ENCODE data around the gene ZNF48.

DNA sequence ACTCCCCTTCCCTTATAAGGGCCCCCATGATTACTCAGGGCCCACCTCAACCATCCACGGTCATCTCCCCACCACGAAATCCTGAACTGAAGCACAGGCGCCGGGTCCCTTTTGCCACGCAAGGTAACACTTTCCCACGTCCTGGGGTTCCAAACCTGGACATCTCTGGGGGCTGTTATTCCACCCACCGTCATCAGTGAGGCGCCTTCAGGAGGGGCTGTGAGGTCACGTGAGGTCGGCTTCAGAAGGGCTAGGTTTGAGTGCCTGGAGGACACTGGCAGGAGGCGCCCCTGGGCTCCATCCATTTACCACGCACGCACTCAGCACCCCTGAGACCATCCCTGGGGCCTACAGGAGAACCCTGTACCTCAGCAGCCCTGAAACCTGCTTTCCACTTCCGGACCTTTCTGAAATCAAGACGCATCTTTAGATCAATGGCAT, 44.2 kb upstream of the ZNF48 start:
- no peak for TF ChIP-seq POLR2A (IDR thresholded peaks at IDR 0.05)
- TF ChIP-seq, protein P1, sequence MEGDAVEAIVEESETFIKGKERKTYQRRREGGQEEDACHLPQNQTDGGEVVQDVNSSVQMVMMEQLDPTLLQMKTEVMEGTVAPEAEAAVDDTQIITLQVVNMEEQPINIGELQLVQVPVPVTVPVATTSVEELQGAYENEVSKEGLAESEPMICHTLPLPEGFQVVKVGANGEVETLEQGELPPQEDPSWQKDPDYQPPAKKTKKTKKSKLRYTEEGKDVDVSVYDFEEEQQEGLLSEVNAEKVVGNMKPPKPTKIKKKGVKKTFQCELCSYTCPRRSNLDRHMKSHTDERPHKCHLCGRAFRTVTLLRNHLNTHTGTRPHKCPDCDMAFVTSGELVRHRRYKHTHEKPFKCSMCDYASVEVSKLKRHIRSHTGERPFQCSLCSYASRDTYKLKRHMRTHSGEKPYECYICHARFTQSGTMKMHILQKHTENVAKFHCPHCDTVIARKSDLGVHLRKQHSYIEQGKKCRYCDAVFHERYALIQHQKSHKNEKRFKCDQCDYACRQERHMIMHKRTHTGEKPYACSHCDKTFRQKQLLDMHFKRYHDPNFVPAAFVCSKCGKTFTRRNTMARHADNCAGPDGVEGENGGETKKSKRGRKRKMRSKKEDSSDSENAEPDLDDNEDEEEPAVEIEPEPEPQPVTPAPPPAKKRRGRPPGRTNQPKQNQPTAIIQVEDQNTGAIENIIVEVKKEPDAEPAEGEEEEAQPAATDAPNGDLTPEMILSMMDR (IDR thresholded peaks at IDR 0.05 in 4 of 5, conservative IDR thresholded peaks at IDR 0.05 in 1 of 5): no peak

All from gastrocnemius medialis (tissue), 4 donors.